ENCODE measurements around the gene RASGEF1B. TPM values are rescaled to one million over a fixed set of nuclear protein-coding genes. Genes with fewer than 3 reads are reported as not detected.

Gene RASGEF1B
- total and polyA plus RNA-seq, 2 donors (not counting 3 experiments of a cell fraction or from before 2014, with no cell fraction given): not detected

- Histone ChIP-seq H2AFZ (ENCODE audit: low read depth, low read length) (no peak overlapping the region), H3K27me3 (ENCODE audit: control insufficient read depth in 2 of 2, insufficient read depth in 2 of 2, low read length in 2 of 2) (peaks cover 0 to 3% of the 10 kb centered on the region in 2 experiments), H3K4me3 (replicated peaks in 1 of 3; ENCODE audit: insufficient read depth in 1 of 3, low read depth in 1 of 3, low read length in 3 of 3) (no peak overlapping the region), H3K9me3 (replicated peaks; ENCODE audit: control insufficient read depth, insufficient read depth, low read length) (no peaks in the 10 kb centered on the region), H4K20me1 (replicated peaks; ENCODE audit: control insufficient read depth, extremely low read depth, insufficient read depth, low read length) (no peaks in the 10 kb centered on the region), H3K4me1 (ENCODE audit: control insufficient read depth, extremely low read depth, insufficient read depth, low read length) (no peaks in the 10 kb centered on the region), H3K79me2 (ENCODE audit: control insufficient read depth, insufficient read depth, low read length) (no peaks in the 10 kb centered on the region), H3K9ac (replicated peaks; ENCODE audit: extremely low read depth, insufficient read depth, low read length) (no peak overlapping the region), H3K27ac (ENCODE audit: insufficient read depth, low read depth, low read length) (no peak overlapping the region), H3K36me3 (ENCODE audit: control insufficient read depth in 2 of 2, extremely low read depth in 1 of 2, insufficient read depth in 2 of 2, low read length in 2 of 2) (no peaks in the 10 kb centered on the region), H3K9me1 (replicated peaks; ENCODE audit: control insufficient read depth, extremely low read depth, insufficient read depth, low read length) (no peaks in the 10 kb centered on the region), H3K4me2 (ENCODE audit: insufficient read depth, low read length) (no peak overlapping the region)
- POLR2A ChIA-PET: no interaction called here
- FAIRE-seq: no peak
- TF ChIP-seq EZH2 (IDR thresholded peaks at IDR 0.05; ENCODE audit: borderline replicate concordance, low read depth, low read length, severe bottlenecking): no peak
- no peak for TF ChIP-seq GATA2 (IDR thresholded peaks at IDR 0.05; ENCODE audit: insufficient read depth, insufficient read length, low read depth, low read length)
- no peak for TF ChIP-seq FOS (IDR thresholded peaks at IDR 0.05; ENCODE audit: borderline replicate concordance, insufficient read depth, low read length)
- TF ChIP-seq JUN (IDR thresholded peaks at IDR 0.05; ENCODE audit: borderline replicate concordance, insufficient read depth, insufficient read length, low read depth): no peak
- TF ChIP-seq MAX (IDR thresholded peaks at IDR 0.05; ENCODE audit: insufficient read depth, insufficient read length): no peak
- no peak for TF ChIP-seq CTCF (IDR thresholded peaks at IDR 0.05; ENCODE audit: extremely low read depth in 1 of 2, insufficient read depth in 1 of 2, low read depth in 1 of 2, low read length in 2 of 2)
- no peak for TF ChIP-seq MYC (IDR thresholded peaks at IDR 0.05; ENCODE audit: low read depth, low read length)
- TF ChIP-seq POLR2AphosphoS5 (IDR thresholded peaks at IDR 0.05; ENCODE audit: insufficient read depth, low read depth, low read length): no peak
- no peak for TF ChIP-seq POLR2A (IDR thresholded peaks at IDR 0.05; ENCODE audit: low read depth, low read length)
- intact Hi-C loops (cut with micrococcal nuclease): no loop called here
- dilution Hi-C loops (cut with MboI; ENCODE audit: extremely low pct_ligation_motif_present, low sequenced_read_pairs): no loop called here
- CTCF ChIA-PET: no interaction called here
- no peak for DNase-seq (ENCODE audit: low read depth, low spot score)
- no TSS peak for BruUV-seq (replicated peaks)
These were observed 35.8 kb upstream of the RASGEF1B start for GRCh38 chr4:81507530-81507929.

Measured in endothelial cell of umbilical vein (primary cell).